ENCODE data around the gene CSTPP1. TPM values are rescaled to one million over a fixed set of nuclear protein-coding genes. Genes with fewer than 3 reads are reported as not detected.
A peak's percentile ranks its signal among the peaks of the same experiment; 100 is the strongest.

Gene CSTPP1
- total and polyA plus RNA-seq, 2 donors (not counting 1 experiment from before 2014, with no cell fraction given), result 15.5 to 34.1 TPM

DNA sequence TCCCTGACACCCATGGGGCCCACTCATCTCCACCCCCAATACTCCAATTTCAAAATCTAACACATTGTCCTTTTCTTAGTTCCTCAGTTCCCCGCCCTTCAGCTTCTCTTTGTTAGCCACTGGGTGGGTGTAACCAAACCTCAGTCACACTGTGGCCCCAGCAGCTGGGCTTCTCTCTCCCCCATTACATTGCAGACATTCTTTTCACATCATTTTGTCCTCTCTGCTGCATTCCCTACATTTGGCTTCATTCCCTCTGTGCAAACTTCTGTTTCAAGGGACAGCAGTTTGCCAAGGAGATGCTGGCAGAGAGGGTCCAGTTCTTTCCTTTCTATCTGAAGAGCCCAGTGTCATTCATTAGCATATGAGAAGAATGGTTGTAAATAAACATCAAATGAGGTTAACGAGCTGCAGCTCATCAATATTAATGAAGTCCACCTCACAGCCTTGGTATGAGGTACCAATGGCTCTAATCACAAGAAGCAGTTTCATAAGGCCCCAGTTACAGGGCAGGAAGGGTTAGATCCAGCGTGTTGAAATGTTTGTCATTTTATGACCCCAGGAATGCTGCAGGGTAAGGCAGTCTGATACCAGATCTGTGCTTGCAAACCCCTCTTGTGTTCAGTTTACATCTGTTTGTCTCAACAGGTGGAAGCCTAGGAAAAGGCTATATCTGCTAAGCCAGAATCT, 167.8 kb downstream of the CSTPP1 start:
- Histone ChIP-seq H3K4me3 (replicated peaks in 1 of 4; ENCODE audit: control extremely low read depth in 1 of 4, insufficient read depth in 1 of 4, low read depth in 3 of 4, low read length in 4 of 4) (no peak overlapping the region), H3K4me2 (ENCODE audit: extremely low read depth, insufficient read depth, low read length) (no peak overlapping the region), H4K20me1 (ENCODE audit: control insufficient read depth, extremely low read depth, insufficient read depth, low read length) (no peaks in the 10 kb centered on the region), H3K27ac (ENCODE audit: insufficient read depth, low read length) (no peak overlapping the region), H3K79me2 (ENCODE audit: control insufficient read depth, insufficient read depth, low read length) (no peaks in the 10 kb centered on the region), H3K9me3 (ENCODE audit: control insufficient read depth, insufficient read depth, low read depth, low read length) (no peaks in the 10 kb centered on the region), H3K27me3 (ENCODE audit: control insufficient read depth, insufficient read depth, low read length) (no peaks in the 10 kb centered on the region), H3K36me3 (ENCODE audit: control insufficient read depth, insufficient read depth, low read length) (no peaks in the 10 kb centered on the region), H3K9ac (ENCODE audit: insufficient read depth, low read length) (no peak overlapping the region), H2AFZ (ENCODE audit: low read length) (no peak overlapping the region), H3K4me1 (ENCODE audit: control insufficient read depth, extremely low read depth, insufficient read depth, low read length) (peaks cover 17% of the 10 kb centered on the region)
- no peak for TF ChIP-seq EZH2 (IDR thresholded peaks at IDR 0.05; ENCODE audit: low read length, missing control alignments)
- TF ChIP-seq, protein P1, sequence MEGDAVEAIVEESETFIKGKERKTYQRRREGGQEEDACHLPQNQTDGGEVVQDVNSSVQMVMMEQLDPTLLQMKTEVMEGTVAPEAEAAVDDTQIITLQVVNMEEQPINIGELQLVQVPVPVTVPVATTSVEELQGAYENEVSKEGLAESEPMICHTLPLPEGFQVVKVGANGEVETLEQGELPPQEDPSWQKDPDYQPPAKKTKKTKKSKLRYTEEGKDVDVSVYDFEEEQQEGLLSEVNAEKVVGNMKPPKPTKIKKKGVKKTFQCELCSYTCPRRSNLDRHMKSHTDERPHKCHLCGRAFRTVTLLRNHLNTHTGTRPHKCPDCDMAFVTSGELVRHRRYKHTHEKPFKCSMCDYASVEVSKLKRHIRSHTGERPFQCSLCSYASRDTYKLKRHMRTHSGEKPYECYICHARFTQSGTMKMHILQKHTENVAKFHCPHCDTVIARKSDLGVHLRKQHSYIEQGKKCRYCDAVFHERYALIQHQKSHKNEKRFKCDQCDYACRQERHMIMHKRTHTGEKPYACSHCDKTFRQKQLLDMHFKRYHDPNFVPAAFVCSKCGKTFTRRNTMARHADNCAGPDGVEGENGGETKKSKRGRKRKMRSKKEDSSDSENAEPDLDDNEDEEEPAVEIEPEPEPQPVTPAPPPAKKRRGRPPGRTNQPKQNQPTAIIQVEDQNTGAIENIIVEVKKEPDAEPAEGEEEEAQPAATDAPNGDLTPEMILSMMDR (conservative IDR thresholded peaks at IDR 0.05 in 1 of 2, IDR thresholded peaks at IDR 0.05 in 1 of 2; ENCODE audit: low read depth in 1 of 2, low read length in 2 of 2), result no peak
- DNase-seq (ENCODE audit: low read depth in 2 of 2), result peak; percentile 24 to 81

DNA sequence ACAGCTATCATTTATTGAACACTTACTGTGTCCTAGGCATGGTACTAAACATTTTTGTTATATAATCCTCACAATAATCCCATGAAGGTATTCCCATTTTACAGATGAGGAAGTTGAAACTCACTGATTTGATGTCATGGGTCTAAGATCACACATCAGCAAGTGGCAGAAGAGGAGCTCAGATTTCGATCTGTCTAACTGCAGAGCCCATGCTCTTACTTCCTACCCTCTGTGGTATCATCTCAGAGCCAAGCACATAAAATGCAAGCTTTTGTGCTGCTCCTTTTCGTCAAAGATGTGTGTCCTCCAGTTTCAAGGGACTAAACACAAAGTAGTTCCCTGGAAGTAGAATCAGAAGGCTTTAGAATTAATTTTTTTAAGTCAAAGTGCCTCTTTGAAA, 169.0 kb downstream of the CSTPP1 start:
- no peak overlapping the region for H3K4me2 ChIP-seq (ENCODE audit: extremely low read depth, insufficient read depth, low read length)
- no peak overlapping the region for H2AFZ ChIP-seq (ENCODE audit: low read length)
- no peaks in the 10 kb centered on the region for H3K27me3 ChIP-seq (ENCODE audit: control insufficient read depth, insufficient read depth, low read length)
- H3K79me2 ChIP-seq (ENCODE audit: control insufficient read depth, insufficient read depth, low read length), result no peaks in the 10 kb centered on the region
- no peak overlapping the region for H3K4me3 ChIP-seq (replicated peaks in 1 of 4; ENCODE audit: control extremely low read depth in 1 of 4, insufficient read depth in 1 of 4, low read depth in 3 of 4, low read length in 4 of 4)
- no peak overlapping the region for H3K9ac ChIP-seq (ENCODE audit: insufficient read depth, low read length)
- no peak overlapping the region for H3K27ac ChIP-seq (ENCODE audit: insufficient read depth, low read length)
- H3K4me1 ChIP-seq (ENCODE audit: control insufficient read depth, extremely low read depth, insufficient read depth, low read length), result peaks cover 24% of the 10 kb centered on the region
- no peaks in the 10 kb centered on the region for H3K36me3 ChIP-seq (ENCODE audit: control insufficient read depth, insufficient read depth, low read length)
- H4K20me1 ChIP-seq (ENCODE audit: control insufficient read depth, extremely low read depth, insufficient read depth, low read length), result no peaks in the 10 kb centered on the region
- no peak for DNase-seq (ENCODE audit: low read depth in 2 of 2)
- TF ChIP-seq, protein P1 (conservative IDR thresholded peaks at IDR 0.05 in 1 of 2, IDR thresholded peaks at IDR 0.05 in 1 of 2; ENCODE audit: low read depth in 1 of 2, low read length in 2 of 2), result no peak
- no peak for TF ChIP-seq EZH2 (IDR thresholded peaks at IDR 0.05; ENCODE audit: low read length, missing control alignments)
- H3K9me3 ChIP-seq (ENCODE audit: control insufficient read depth, insufficient read depth, low read depth, low read length), result no peaks in the 10 kb centered on the region

DNA sequence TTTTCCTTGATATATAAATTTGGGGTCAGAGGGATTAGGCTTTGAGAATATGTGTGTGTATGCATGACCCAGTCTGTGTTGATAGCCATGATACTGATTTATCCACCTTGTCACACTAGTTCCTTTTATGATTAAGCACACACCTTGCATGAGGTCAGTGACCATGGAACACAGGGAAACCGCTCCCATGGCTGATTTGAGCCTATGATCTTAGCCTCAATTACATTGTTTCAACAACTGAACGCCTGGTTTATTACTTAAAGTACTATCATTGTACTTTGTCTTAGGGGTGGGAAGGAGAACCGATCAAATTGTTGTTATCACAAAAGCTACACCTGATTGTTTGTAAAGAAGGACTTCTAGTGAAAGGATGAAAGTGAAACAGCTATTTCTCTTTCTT, 169.4 kb downstream of the CSTPP1 start:
- no peak for TF ChIP-seq EZH2 (IDR thresholded peaks at IDR 0.05; ENCODE audit: low read length, missing control alignments)
- TF ChIP-seq, protein P1 (conservative IDR thresholded peaks at IDR 0.05 in 1 of 2, IDR thresholded peaks at IDR 0.05 in 1 of 2; ENCODE audit: low read depth in 1 of 2, low read length in 2 of 2), result no peak
- no peak overlapping the region for H3K9ac ChIP-seq (ENCODE audit: insufficient read depth, low read length)
- H4K20me1 ChIP-seq (ENCODE audit: control insufficient read depth, extremely low read depth, insufficient read depth, low read length), result no peaks in the 10 kb centered on the region
- H3K27ac ChIP-seq (ENCODE audit: insufficient read depth, low read length), result no peak overlapping the region
- no peak overlapping the region for H3K4me2 ChIP-seq (ENCODE audit: extremely low read depth, insufficient read depth, low read length)
- peaks cover 24% of the 10 kb centered on the region for H3K4me1 ChIP-seq (ENCODE audit: control insufficient read depth, extremely low read depth, insufficient read depth, low read length)
- H3K4me3 ChIP-seq (replicated peaks in 1 of 4; ENCODE audit: control extremely low read depth in 1 of 4, insufficient read depth in 1 of 4, low read depth in 3 of 4, low read length in 4 of 4), result no peak overlapping the region
- no peaks in the 10 kb centered on the region for H3K9me3 ChIP-seq (ENCODE audit: control insufficient read depth, insufficient read depth, low read depth, low read length)
- no peak overlapping the region for H2AFZ ChIP-seq (ENCODE audit: low read length)
- H3K79me2 ChIP-seq (ENCODE audit: control insufficient read depth, insufficient read depth, low read length), result no peaks in the 10 kb centered on the region
- no peaks in the 10 kb centered on the region for H3K36me3 ChIP-seq (ENCODE audit: control insufficient read depth, insufficient read depth, low read length)
- no peaks in the 10 kb centered on the region for H3K27me3 ChIP-seq (ENCODE audit: control insufficient read depth, insufficient read depth, low read length)
- no peak for DNase-seq (ENCODE audit: low read depth in 2 of 2)
